ENCODE data around the gene RASL12.
"Not testable (repeated sequence)": the region's sequence is repeated elsewhere in the genome, so short reads cannot be mapped to it uniquely, and the experiment has no call there.

Gene RASL12

GRCh38 chr15:65028338-65028737 is 39.5 kb downstream of the RASL12 start:
- DNase-seq (ENCODE audit: low spot score) = no peak

- DNase-seq (ENCODE audit: low spot score) = no peak
These were observed 40.2 kb downstream of the RASL12 start for GRCh38 chr15:65027593-65027992.

- no peak for DNase-seq (ENCODE audit: low spot score)
These were observed 41.0 kb downstream of the RASL12 start for GRCh38 chr15:65026756-65027155.

- no peak for DNase-seq (ENCODE audit: low spot score)
These were observed 46.3 kb downstream of the RASL12 start for GRCh38 chr15:65021488-65021887.

- no peak for DNase-seq (ENCODE audit: low spot score)
These were observed 47.4 kb downstream of the RASL12 start for GRCh38 chr15:65020419-65020818.

GRCh38 chr15:65011198-65011597 is 56.6 kb downstream of the RASL12 start:
- not testable (repeated sequence) for DNase-seq (ENCODE audit: low spot score)

GRCh38 chr15:65008983-65009382 is 58.8 kb downstream of the RASL12 start:
- no peak for DNase-seq (ENCODE audit: low spot score)

GRCh38 chr15:65006876-65007275 is 60.9 kb downstream of the RASL12 start:
- DNase-seq (ENCODE audit: low spot score) = no peak

GRCh38 chr15:65004993-65005392 is 62.8 kb downstream of the RASL12 start:
- no peak for DNase-seq (ENCODE audit: low spot score)
